ENCODE results near the gene STK40.

GRCh38 chr1:36297062-36297461 lies 88.7 kb downstream of the STK40 start:
- TF ChIP-seq TP53 (CRISPR knock-in tag; IDR thresholded peaks at IDR 0.05) (no peak), USF2 (IDR thresholded peaks at IDR 0.05) (no peak)

All from A549 (cell line).